Fibroblast of lung (primary cell): ENCODE results near the gene INSIG1.

Experiments
- CTCF ChIP-seq, 2 donors: IDR thresholded peaks in 1 of 2; conservative IDR thresholded peaks in 1 of 2; 1 replicate in 1 of 2; 2 replicates in 1 of 2; pipeline ENCODE4 v1.5.1; 2011 to 2012; ENCODE audit warnings: low read length in 2 of 2, control low read depth in 1 of 2, inconsistent platforms in 1 of 2, low read depth in 1 of 2, mild to moderate bottlenecking in 1 of 2
- EZH2 ChIP-seq: IDR thresholded peaks from 2 replicates; pipeline ENCODE4 v1.5.1; 2012; ENCODE audit warnings: low read length, control low read depth, mild to moderate bottlenecking; ENCODE audit errors: missing control alignments

DNA sequence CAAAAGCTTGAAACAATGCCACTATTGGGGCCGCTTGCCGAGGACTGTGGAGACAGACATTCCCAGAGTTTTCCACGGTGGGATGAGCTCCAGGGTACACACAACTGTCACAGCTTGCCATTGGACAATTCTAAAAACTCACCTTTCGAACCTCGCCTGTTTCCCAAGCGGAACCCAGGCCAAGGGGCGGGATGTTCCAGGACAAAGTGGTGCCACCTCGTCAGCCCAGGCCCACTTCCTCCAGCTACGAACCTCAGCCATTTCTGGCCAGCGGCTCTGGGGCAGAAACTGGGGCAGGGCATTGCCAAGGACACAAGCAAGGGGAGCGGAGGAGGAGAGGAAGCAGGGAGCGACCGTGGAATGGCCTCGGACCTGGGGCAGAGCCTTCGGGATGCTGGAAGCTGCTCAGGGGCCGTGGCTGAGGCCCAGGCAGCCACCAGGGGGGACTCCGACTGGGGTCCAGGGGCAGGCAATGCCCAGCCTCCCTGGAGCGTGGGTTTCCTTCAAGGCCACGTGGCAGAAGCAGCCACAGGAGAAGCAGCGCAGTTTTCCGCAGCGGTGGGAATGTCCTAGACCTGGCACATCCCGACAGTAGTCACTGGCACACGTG lies 44.7 kb upstream of the INSIG1 start:
- TF ChIP-seq EZH2 (no peak), CTCF (conservative IDR thresholded peaks at IDR 0.05 in 1 of 2, IDR thresholded peaks at IDR 0.05 in 1 of 2; ENCODE audit: low read depth in 1 of 2, low read length in 2 of 2) (no peak)
